GM18867 (cell line): Measurements from ENCODE around the gene TULP3.
"Not testable (repeated sequence)": the region's sequence is repeated elsewhere in the genome, so short reads cannot be mapped to it uniquely, and the experiment has no call there.

Experiments
- ATAC-seq: cut with Tn5 transposase; IDR thresholded peaks from one replicate; pipeline ENCODE4 v1.9.1; 2021; ENCODE audit warnings: mild to moderate bottlenecking, moderate library complexity; ENCODE audit not compliant: unreplicated experiment

Gene TULP3, protein sequence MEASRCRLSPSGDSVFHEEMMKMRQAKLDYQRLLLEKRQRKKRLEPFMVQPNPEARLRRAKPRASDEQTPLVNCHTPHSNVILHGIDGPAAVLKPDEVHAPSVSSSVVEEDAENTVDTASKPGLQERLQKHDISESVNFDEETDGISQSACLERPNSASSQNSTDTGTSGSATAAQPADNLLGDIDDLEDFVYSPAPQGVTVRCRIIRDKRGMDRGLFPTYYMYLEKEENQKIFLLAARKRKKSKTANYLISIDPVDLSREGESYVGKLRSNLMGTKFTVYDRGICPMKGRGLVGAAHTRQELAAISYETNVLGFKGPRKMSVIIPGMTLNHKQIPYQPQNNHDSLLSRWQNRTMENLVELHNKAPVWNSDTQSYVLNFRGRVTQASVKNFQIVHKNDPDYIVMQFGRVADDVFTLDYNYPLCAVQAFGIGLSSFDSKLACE

DNA sequence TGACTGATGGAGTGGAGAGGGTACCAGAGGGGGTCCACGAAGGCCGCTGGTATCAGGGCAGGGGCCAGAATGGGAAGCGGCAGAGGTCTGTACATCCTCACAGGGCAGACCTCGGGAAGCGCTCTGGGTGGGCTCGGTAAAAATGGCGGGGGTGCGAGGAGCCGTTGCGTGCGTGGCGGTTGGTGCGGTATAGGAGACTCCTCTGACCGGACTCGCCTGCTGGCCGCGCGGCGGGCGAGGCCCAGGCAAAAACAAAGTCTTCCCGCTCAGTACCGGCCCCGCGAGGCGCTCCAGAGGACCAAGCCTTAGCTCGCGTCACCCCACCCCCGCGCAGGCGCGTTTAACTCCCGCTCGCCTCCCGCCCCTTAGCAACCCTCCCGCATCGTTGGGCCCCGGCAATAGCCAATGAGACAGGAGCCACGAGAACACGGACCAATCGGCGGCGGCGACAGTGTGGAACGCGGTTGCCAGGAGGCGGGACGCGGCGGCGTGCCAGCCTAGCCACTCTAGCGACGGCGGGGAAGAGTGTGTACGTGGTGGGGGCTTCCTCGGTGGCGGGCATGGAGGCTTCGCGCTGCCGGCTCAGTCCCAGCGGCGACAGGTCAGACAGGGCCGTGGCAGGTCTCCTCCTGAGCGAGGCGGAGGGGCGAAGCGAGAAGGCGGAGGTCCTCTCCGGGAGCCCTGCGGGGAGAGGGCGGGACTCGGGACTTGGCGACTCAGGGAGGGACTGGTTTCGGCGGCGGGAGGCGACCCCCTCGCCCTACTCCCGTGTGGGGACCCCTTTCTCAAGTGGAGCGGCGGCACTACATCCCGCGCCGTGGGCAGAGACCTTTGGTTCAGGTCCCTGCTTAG lies at the start of gene TULP3:
TSS of gene TULP3 (plus strand) at position 504 of the 852 bp plus-strand sequence. CDS start at position 561, 57 bp downstream.
- peak; percentile 97 for ATAC-seq

DNA sequence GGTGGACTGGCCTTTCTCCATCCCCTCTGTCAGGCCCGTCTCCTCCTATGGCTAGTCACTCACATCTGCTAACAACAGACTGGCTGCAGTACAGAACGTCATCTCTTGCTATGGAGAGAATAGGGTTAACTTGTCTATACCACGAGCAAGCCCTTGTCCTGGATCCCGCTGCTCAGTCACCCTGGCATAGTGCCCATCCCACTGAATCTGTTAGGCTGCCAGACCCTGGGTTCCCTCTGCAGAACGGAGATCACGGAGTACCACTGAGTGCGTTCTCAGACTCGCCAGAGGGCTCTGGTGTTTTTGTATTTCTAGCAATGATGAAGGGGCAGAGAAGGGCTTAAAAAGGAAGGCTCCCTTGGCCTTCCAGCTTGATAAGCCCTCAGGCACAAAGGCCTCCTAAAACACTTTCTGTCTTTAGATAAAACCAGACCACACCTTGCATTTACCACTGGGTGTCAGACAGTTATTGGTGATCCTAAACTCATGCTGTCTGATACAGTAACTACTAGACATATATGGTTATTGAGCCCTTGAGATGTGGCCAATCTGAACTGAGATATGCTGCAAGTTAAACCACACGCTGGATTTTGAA lies 49.5 kb upstream of the TULP3 start:
- no peak for ATAC-seq

DNA sequence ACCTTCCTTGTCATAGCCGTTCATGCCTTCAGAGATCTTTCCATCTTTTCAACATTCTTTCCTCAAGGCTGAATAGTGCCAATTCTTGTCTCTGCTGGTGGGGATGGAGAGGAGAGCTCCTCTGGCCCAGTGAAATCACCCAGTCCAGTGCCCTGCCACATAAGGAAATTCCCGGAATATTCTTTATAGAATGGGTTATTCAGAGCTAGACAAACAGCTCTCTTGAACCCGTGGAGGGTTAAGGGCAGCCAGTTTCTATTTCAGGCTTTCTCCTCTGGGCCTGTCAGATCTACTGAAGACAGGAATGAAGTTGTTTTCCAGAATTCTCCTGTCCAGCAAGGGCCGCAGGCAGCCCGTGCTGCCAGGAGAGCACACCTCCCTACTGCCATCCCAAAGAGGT lies 47.7 kb upstream of the TULP3 start:
- no peak for ATAC-seq

DNA sequence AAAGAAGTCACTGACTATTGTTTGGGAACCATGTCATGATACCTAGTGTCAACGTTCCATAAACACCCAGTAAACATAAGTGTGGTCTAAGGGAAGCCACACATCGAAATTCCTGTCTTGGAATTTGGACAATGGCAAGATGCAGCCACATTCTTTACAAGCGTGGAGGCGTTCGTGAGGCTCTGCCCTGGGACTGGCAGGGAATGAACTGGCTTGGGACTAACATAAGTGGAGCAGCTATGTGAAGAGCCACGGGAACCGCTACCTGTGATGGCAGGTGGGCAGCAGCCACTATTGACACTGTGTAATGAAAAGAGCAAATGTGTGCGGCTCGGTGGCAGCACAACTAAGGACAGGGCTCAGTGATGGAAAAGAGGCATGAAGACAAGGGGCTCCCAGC lies 45.9 kb upstream of the TULP3 start:
- no peak for ATAC-seq

DNA sequence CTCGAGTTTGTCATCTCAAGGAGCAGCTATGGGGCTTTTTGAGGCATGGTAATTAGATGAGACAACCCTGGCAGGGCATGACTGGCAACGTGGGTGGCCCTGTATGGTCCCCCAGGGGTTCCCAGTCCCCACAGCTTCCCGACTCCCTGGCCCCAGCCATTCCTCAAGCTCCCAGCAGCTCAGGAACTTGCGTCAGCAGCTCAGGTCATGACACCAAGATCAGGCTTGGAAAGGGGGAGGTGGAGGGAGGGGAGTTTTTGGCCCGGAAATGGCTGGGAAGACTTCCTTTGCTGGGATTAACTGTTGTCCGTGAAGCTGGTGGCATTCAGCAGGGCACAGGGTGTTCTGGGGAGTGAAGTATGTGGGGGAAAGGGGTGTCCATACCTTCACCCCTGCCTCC lies 45.4 kb upstream of the TULP3 start:
- no peak for ATAC-seq

DNA sequence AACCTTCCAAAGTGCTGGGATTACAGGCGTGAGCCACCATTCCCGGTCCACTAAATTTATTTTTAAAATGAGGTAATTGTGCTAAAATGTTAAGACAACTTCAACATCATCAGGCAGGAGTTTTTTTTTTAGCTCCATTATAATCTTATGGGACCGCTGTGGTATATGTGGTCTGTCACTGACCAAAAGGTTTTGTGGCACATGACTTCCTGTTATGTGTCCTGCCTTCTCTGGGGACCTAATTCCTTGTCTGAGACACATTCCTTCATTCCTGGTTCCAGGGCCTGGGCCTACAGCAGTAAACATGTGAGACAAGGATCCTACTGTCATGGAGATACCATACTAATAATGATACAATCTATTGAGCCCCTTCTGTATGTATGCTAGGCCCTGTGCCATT lies 38.8 kb upstream of the TULP3 start:
- ATAC-seq = no peak

DNA sequence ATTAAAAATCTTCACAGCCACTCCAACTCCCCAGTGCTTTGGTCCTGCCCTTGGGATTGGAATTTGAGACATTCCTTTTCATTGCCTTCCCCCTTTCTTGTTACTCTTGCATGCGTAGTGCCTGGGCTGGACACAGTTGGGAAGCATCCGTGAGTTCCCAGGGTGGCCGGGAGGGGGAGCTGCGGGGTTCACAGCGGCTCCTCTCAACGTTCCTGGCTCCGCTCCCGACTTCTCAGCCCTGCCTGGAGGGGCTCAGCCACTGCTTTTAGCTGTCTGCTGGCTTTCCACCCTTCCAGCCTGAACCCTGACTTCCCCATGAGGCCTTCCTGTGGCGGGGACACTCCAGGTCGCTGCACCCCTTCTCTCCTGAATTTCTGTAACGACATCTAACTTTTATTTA lies 37.1 kb upstream of the TULP3 start:
- ATAC-seq = no peak

DNA sequence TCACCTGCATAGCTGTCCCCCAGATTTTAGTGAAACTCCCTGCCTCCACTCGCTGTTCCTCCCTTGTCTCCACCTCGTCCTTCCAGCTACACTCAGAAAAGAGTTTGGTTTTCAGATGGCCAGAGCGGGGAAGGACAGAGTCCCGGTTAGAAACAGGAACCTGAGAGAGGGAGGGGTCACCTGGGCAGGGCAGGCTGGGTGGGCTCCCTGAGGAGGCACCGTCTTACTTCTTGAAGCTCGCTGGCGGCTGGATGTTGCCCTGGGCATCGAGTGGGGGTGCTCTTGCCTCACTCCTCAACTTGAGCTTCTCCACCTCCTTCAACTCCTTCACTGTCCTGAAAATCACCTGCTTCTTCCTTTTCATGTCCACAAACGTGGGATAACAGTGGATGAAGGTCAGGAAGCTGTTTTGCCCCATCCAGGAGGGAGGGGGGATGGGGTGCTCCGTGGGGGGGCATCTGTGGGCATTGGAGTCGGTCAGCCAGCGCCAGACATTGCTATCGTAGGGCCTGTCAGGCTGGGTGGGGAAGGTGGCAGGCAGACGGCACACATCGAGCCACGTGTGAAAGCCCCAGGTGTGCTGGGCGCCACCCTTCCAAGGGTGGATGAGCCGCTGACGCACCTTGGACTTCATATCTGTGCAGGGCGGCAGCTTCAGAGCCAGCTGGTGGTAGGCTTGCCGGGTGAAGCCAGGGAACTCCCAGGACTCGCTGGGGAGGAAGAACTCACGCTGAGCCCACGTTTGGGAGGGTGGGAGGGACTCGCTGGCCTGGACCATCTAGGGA lies 35.8 kb upstream of the TULP3 start:
- no peak for ATAC-seq

DNA sequence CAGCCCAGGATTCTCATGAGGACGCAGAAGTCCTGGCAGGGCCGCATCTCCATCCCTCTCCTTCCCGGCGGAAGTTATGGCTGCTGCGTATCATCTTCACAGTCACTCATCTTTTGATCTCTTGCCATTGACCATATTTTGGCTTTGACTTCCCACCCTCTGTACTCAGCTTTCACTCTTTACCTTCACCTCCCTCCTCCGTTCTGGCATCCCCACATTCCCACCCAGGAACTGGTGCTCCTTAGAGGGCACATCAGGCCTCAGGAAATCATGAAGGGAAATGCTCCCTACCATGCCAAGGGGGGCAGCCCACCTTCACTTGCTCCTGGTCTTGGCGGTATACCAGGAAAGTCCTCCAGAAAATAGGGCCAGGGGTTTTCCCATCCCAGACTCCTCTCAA lies 35.1 kb upstream of the TULP3 start:
- ATAC-seq = no peak

DNA sequence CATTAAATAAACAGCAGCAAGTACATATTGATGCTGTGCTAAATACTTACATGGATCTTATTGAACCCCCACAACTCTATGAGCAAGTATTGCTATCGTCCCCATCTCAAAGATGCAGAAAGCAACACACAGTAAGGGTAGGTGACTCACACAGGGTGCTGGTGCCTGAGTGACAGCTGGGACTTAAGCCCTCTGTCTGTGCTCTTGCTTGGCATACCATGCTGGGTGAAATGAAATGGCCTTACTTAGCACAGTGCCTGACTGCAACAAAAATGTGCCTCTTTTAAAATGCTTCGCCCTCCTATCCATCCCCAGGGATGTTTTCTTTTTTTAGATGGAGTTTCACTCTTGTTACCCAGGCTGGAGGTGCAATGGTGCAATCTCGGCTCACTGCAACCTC lies 34.6 kb upstream of the TULP3 start:
- no peak for ATAC-seq

DNA sequence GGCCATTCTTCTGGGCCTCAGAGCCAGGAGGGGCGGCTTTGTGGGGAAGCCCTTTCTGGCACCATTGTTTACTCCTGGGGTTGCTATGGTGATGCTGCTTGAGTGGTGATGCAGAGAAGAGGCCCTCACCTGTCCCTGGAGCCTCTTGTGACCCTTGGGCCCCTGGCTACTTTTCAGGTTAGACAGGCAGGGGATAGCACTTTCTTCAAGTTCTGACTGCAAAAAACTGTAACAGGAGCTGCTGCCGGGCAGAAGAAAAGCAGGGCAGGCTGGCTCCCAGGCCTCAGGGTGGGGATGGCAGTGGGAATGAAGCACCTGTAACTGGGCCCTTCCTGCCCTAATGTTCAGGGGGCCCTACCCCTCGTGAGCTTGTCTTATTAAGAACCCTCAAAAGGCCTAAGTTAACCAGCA lies 33.7 kb upstream of the TULP3 start, which contains the start of gene TEX52:
TSS of gene TEX52 (minus strand) at position 19 of the 411 bp plus-strand sequence. CDS start at position 6, 13 bp downstream.
- no peak for ATAC-seq

DNA sequence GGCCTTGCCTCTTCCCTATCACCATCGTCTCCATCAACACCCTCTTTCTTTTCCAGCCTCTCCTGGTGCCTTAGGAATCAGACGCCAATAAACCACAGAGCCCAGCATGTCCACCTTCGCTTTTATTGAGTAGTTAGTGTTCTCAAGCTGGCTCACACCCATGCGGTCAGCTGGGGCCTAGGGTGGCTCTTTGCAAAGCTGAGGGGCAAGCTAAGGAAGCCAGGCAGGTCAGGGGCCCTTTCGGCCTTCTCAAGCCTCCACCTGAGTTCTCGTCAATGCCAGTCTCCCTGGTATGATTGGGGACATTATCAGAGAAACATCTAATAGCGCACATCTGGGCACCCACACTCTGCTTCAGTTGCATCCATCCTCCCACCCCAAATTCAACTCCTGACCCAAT lies 33.1 kb upstream of the TULP3 start:
- no peak for ATAC-seq

DNA sequence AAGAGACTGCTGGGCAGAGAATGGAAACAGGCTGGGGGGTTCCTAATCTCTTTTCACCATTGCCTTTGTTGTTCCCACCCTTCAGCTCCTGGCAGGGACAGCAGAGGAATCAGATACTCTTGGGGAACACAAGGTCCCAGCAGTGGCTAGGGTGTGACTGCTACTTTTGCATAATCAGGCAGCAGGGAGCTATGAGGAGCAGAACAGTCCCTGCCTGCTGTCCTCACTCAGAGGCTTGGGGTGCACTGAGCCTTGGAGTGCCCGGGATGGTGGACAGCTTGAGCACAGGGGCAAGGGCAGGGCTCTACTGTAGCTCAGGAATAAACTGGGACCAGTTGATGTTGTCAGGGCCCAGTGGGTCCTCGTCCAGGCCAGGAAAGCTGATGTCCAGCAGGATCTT lies 32.4 kb upstream of the TULP3 start:
- ATAC-seq = no peak

DNA sequence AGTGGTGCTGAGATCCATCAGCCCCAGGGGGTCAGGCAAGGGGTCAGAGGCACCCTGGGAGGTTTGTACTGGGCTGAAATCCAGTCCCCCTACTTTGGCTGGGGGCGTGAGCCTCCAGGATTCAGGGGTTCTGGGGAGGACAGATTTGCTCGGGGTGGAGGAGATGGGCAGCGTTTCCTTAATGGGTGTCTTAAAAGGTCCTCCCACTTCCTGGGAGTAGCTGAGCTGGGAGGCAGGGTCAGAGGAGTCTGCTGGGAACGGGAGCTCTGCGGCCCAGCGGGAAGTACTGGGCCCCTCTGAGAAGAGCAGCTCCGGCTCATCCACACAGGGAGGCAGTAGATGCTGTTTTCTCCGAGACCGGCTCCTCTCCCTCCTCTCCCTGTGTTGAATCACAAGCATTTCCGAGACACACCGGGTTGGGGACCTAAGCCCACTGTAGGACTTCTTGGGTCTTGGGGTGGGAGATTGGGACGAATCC lies 31.7 kb upstream of the TULP3 start:
- ATAC-seq = no peak

DNA sequence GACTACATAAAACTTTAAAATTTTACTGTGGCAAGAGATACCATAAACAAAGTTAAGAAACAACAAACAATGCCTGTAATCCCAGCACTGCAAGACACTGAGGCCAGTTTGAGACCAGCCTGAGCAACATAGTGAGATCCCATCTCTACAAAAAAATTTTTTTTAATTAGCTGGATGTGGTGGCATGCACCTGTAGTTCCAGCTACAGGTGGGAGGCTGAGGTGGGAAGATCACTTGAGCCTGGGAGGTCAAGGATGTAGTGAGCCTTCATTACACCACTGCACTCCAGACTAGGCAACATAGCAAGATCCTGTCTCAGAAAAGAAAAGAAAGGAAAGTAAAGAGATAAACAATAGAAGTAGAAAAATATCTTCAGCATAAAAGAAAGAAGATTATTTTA lies 30.5 kb upstream of the TULP3 start:
- no peak for ATAC-seq

DNA sequence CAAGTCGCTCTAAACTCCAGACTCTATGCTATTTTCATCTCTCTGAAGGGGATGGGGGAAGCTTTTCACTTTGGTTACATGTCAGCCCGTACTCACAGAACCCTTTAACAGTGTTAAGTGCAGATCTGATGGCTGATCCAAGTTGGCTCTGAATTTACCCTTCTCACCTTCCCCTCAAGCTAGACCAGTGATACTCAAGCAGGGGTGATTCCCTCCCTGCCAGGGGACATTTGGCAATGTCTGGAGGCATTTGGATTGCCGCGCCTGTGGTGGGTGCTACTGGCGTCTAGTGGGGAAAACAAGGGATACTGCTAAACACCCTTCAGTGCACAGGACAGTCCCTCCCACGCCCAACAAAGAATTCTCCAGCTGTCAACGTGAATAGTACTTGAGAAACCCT lies 27.8 kb upstream of the TULP3 start:
- no peak for ATAC-seq

DNA sequence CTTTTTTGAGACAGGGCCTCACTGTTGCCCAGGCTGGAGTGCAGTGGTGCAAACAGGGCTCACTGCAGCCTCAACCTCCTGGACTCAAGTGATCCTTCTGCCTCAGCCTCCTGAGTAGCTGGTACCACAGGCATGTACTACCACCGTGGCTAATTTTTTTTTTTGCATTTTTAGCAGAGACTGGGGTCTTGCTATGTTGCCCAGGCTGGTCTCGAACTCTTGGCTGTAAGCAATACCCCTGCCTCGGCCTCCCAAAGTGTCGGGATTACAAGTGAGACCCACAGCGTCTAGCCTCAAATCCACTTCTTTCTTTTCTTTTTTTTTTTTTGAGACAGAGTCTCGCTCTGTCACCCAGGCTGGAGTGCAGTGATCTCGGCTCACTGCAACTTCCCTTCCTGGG lies 27.3 kb upstream of the TULP3 start:
- ATAC-seq = not testable (repeated sequence)

DNA sequence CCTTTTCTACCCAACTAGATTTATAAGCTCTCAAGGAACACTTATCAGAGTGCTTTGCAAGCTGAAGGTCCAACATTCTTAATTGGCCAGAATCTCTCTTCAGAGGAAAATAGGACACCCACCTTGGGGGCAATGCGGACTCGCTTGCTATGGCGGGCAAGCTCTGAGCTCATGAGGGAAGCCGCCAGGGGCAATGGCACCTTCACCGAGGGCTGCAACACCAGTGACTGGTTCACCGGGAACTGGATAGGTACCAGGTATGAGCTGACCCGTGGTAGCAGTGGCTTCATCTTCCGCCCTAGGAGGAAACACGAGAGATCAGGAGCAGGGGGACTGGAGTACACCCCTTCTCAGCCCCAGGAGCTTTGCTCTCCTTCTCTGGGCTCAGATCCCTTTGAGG lies 26.5 kb upstream of the TULP3 start:
- ATAC-seq = no peak

DNA sequence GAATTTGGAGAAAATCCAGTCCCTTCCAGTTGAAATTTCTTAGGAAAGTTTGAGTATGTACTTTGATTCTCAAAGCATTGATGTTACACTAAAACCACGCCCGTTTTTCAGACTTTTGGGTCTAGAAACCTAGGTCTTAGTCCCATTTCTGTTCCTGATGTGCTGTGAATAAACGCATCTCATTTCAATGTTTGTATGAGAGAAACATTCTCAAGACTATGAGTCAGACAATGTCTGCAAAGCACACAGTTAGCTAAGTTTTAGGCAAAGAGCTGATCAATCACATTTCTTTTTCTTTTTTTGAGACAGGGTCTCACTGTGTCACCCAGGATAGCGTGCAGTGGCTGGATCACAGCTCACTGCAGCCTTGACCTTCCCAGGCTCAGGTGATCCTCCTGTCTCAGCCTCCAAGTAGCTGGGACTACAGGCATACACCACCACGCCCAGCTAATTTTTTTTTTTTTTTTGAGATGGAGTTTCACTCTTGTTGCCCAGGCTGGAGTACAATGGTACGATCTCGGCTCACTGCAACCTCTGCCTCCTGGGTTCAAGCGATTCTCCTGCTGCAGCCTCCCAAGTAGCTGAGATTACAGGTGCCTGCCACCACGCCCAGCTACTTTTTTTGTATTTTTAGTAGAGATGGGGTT lies 21.6 kb upstream of the TULP3 start:
- ATAC-seq = not testable (repeated sequence)

DNA sequence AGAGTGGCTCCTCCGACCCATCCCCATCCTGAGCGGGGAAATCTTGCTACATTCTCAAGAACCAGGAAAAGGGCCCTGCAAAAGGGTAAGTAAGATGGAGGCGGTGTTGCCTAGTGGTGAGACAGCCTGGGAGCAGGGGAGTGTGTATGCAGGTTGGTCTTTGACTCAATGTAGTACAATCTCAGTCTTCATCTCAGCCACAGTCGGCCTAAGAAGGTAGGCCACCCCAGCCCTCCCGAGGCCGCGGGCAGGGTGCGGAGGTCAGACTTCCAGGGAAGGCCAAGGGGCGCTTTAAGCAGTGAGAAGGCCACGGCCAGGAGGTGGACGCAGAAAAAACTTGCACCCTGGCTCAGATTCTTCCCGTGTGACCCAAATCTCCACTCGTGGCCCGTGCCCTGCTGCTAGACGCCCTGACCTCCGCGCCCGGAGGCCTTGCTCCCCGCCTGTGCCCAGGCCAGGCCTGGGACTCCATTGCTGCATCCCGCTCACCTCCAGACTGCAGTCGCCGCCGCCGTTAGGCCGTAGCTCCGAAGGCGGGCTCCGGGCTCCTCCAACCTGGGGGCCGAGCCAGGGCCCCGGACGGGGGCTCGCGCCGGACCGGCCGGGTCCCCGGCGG lies 14.2 kb upstream of the TULP3 start:
- ATAC-seq = peak; percentile 42
